ENCODE measurements around the gene GJD2.

The GJD2 gene

DNA sequence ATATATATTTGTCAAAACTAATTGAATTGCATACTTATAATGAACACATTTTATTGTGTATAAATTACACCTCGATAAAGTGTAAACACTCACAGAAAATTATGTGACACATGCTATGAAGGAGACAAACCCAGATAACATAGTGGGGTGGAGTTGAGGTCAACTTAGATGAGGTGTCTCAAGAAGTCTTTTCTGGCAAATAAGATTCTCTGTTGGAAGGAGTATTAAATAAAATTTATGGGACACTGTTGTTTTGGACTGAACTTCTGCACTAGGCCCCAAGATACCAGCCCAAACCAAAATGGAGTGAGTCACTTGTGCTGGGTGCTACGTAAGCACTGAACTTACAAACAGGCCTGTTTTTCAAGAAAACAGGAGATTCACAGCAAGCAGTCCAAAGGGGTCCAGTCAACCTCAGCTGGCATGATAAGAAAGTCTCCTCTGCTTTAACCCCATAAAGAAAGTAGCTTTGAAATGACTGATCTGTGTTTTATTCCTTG is 21.9 kb upstream of the GJD2 start:
- DNase-seq (ENCODE audit: low read depth), result peak; percentile 9
- H3K4me3 ChIP-seq (ENCODE audit: control insufficient read depth, low read depth, low read length), result no peak overlapping the region
- TF ChIP-seq CTCF (conservative IDR thresholded peaks at IDR 0.05; ENCODE audit: control insufficient read depth, insufficient read depth, low read depth, low read length), result no peak

- H3K4me3 ChIP-seq (ENCODE audit: control insufficient read depth, low read depth, low read length), result no peak overlapping the region
- TF ChIP-seq CTCF (conservative IDR thresholded peaks at IDR 0.05; ENCODE audit: control insufficient read depth, insufficient read depth, low read depth, low read length), result no peak
- DNase-seq (ENCODE audit: low read depth), result no peak
Observed at GRCh38 chr15:34773917-34774316, 19.1 kb upstream of the GJD2 start.

DNA sequence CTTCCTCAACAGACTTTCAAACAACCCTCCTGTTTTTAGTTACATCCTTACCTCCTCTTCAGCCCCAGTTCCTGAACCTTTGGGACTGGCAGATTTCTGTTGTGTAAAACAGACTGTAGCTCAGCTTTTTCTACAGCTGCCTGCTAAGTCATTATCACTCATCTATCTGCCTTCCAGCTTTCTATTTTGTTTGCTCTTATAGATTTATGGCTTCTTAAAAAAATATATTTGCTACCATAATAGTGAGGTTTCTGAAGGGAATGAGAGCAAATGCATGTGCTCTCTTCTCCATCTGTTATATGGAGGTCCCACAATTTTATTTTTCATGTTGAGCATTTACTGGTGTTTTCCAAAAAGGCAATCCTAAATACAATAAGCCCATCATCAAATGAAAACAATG is 18.2 kb upstream of the GJD2 start:
- TF ChIP-seq CTCF (conservative IDR thresholded peaks at IDR 0.05; ENCODE audit: control insufficient read depth, insufficient read depth, low read depth, low read length), result no peak
- H3K4me3 ChIP-seq (ENCODE audit: control insufficient read depth, low read depth, low read length), result no peak overlapping the region
- no peak for DNase-seq (ENCODE audit: low read depth)

- DNase-seq (ENCODE audit: low read depth), result no peak
- H3K4me3 ChIP-seq (ENCODE audit: control insufficient read depth, low read depth, low read length), result no peak overlapping the region
- no peak for TF ChIP-seq CTCF (conservative IDR thresholded peaks at IDR 0.05; ENCODE audit: control insufficient read depth, insufficient read depth, low read depth, low read length)
Observed at GRCh38 chr15:34772312-34772711, 17.5 kb upstream of the GJD2 start.

- TF ChIP-seq CTCF (conservative IDR thresholded peaks at IDR 0.05; ENCODE audit: control insufficient read depth, insufficient read depth, low read depth, low read length), result no peak
- no peak overlapping the region for H3K4me3 ChIP-seq (ENCODE audit: control insufficient read depth, low read depth, low read length)
- no peak for DNase-seq (ENCODE audit: low read depth)
Observed at GRCh38 chr15:34769711-34770110, 14.9 kb upstream of the GJD2 start.

DNA sequence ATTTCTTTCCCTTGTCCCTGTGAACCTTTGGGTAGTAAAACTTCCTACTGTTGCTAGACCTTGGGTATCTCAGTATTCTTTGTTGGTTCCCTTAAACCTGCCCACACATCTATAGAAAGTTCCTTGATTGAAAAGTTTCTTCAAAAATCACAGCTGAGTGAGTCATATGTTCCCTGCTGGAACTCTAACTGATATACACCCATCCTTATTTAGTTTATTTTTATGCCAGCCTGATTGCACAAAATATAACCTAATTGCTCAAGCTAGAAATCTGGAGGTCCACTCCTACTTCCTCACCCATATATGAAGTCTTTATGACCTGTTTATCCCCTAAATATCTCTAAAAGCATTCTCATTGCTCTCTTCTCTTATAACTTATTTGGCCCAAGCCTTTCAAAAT is 13.7 kb upstream of the GJD2 start:
- no peak for DNase-seq (ENCODE audit: low read depth)

More for the DNA sequence above, 13.7 kb upstream of the GJD2 start:
- TF ChIP-seq CTCF (conservative IDR thresholded peaks at IDR 0.05; ENCODE audit: control insufficient read depth, insufficient read depth, low read depth, low read length), result no peak
- no peak overlapping the region for H3K4me3 ChIP-seq (ENCODE audit: control insufficient read depth, low read depth, low read length)

Data from fibroblast of mammary gland (primary cell).